ENCODE data around the gene MUC5AC. TPM values are rescaled to one million over a fixed set of nuclear protein-coding genes. Genes with fewer than 3 reads are reported as not detected.

Gene MUC5AC
- total and polyA plus RNA-seq, 10 donors = under 0.01 TPM; not detected in 8

GRCh38 chr11:1117992-1118391 lies 39.8 kb upstream of the MUC5AC start:
- no peak for TF ChIP-seq CTCF (IDR thresholded peaks at IDR 0.05 in 8 of 11, conservative IDR thresholded peaks at IDR 0.05 in 3 of 11)
- no peak for TF ChIP-seq POLR2AphosphoS5 (IDR thresholded peaks at IDR 0.05)
- TF ChIP-seq POLR2A (IDR thresholded peaks at IDR 0.05) = no peak
- peak; percentile 66 for DNase-seq
- Histone ChIP-seq H3K27me3 (replicated peaks in 1 of 7) (peaks cover 0 to 31% (median 0%) of the 10 kb centered on the region in 7 donors), H3K4me3 (no peak overlapping the region), H3K36me3 (no peaks in the 10 kb centered on the region), H3K9me3 (no peaks in the 10 kb centered on the region), H3K27ac (no peak overlapping the region), H3K4me1 (no peaks in the 10 kb centered on the region)
- intact Hi-C loops (cut with DNase I; ENCODE audit: low total_unique reads) = no loop called here
- 56 to 75% (median 73%) methylated on average over 6 of the region's 6 CpGs for WGBS, 5 donors

GRCh38 chr11:1118755-1119603 lies 38.8 kb upstream of the MUC5AC start:
- no peaks in the 10 kb centered on the region for H3K4me1 ChIP-seq
- no peaks in the 10 kb centered on the region for H3K36me3 ChIP-seq
- DNase-seq = no peak
- intact Hi-C loops (cut with DNase I; ENCODE audit: low total_unique reads) = no loop called here
- TF ChIP-seq POLR2AphosphoS5 (IDR thresholded peaks at IDR 0.05) (no peak), CTCF (IDR thresholded peaks at IDR 0.05 in 8 of 11, conservative IDR thresholded peaks at IDR 0.05 in 3 of 11) (no peak), POLR2A (IDR thresholded peaks at IDR 0.05) (no peak)
- no peak overlapping the region for H3K27ac ChIP-seq
- 75 to 82% (median 79%) methylated on average over 18 to 22 of the region's 22 CpGs for WGBS, 5 donors
- H3K4me3 ChIP-seq = no peak overlapping the region
- H3K9me3 ChIP-seq = no peaks in the 10 kb centered on the region
- H3K27me3 ChIP-seq (replicated peaks in 1 of 7) = peaks cover 0 to 31% (median 0%) of the 10 kb centered on the region in 7 donors

GRCh38 chr11:1119604-1120146 lies 38.1 kb upstream of the MUC5AC start:
- Histone ChIP-seq H3K9me3 (no peaks in the 10 kb centered on the region), H3K4me1 (no peaks in the 10 kb centered on the region), H3K36me3 (no peaks in the 10 kb centered on the region), H3K27ac (no peak overlapping the region), H3K4me3 (no peak overlapping the region), H3K27me3 (replicated peaks in 1 of 7) (peaks cover 0 to 31% (median 0%) of the 10 kb centered on the region in 7 donors)
- intact Hi-C loops (cut with DNase I; ENCODE audit: low total_unique reads) = no loop called here
- no peak for DNase-seq
- TF ChIP-seq POLR2AphosphoS5 (IDR thresholded peaks at IDR 0.05) (no peak), POLR2A (IDR thresholded peaks at IDR 0.05) (no peak), CTCF (IDR thresholded peaks at IDR 0.05 in 8 of 11, conservative IDR thresholded peaks at IDR 0.05 in 3 of 11) (no peak)
- WGBS, 5 donors = 69 to 83% (median 79%) methylated on average over 8 to 17 of the region's 17 CpGs
